ENCODE measurements around the gene CBX5. TPM values are rescaled to one million over a fixed set of nuclear protein-coding genes. Genes with fewer than 3 reads are reported as not detected.

Gene CBX5
- total RNA-seq, 1 experiment from 2014 or later = 85.5 TPM

- H3K9me3 ChIP-seq = no peaks in the 10 kb centered on the region
- no peaks in the 10 kb centered on the region for H3K36me3 ChIP-seq (ENCODE audit: control insufficient read depth, insufficient read depth, low read length)
- BruUV-seq (replicated peaks) = no TSS peak
- H3K4me1 ChIP-seq = peaks cover 4% of the 10 kb centered on the region; the same call in 1 of the 2 replicates
- ChIA-PET CTCF (interaction anchor here (1.2 kb wide), 1 partner anchor 107 kb away, joined by 5 read pairs; the partner anchor contains the start of gene COPZ1), POLR2A (no interaction called here)
- no peak for TF ChIP-seq CTCF (IDR thresholded peaks at IDR 0.05; ENCODE audit: insufficient read depth in 1 of 2, low read depth in 1 of 2, low read length in 1 of 2, severe bottlenecking in 1 of 2, unreplicated experiment in 1 of 2)
- intact Hi-C loops (cut with micrococcal nuclease; ENCODE audit: unreplicated experiment) = loop anchor here (10.0 kb wide), 1 partner anchor 463 kb away; the partner anchor contains the start of gene CISTR
- Mint-ChIP-seq H3K36me3 (ENCODE audit: insufficient read depth, unreplicated experiment) (no peaks in the 10 kb centered on the region), H3K9me3 (ENCODE audit: unreplicated experiment) (no peaks in the 10 kb centered on the region), H3K27ac (ENCODE audit: unreplicated experiment) (no peak overlapping the region), H3K4me3 (ENCODE audit: unreplicated experiment) (peak overlapping the region; percentile 65), H3K27me3 (ENCODE audit: insufficient read depth, unreplicated experiment) (no peaks in the 10 kb centered on the region), H3K4me1 (ENCODE audit: low read depth, unreplicated experiment) (no peaks in the 10 kb centered on the region)
- peak overlapping the region; percentile 18; the same call in 1 of the 2 replicates for H3K4me3 ChIP-seq (ENCODE audit: low read depth, low read length)
- DNase-seq = no peak
- no peaks in the 10 kb centered on the region for H3K27me3 ChIP-seq (replicated peaks; ENCODE audit: control insufficient read depth, insufficient read depth, low read length)
Measured at GRCh38 chr12:54217774-54218241, 62.1 kb downstream of the CBX5 start.

- Mint-ChIP-seq H3K27ac (ENCODE audit: unreplicated experiment) (no peak overlapping the region), H3K9me3 (ENCODE audit: unreplicated experiment) (no peaks in the 10 kb centered on the region), H3K36me3 (ENCODE audit: insufficient read depth, unreplicated experiment) (no peaks in the 10 kb centered on the region), H3K27me3 (ENCODE audit: insufficient read depth, unreplicated experiment) (no peaks in the 10 kb centered on the region), H3K4me3 (ENCODE audit: unreplicated experiment) (peak overlapping the region; percentile 65), H3K4me1 (ENCODE audit: low read depth, unreplicated experiment) (no peaks in the 10 kb centered on the region)
- intact Hi-C loops (cut with micrococcal nuclease; ENCODE audit: unreplicated experiment) = loop anchor here (10.0 kb wide), 1 partner anchor 462 kb away; the partner anchor contains the start of gene CISTR
- BruUV-seq (replicated peaks) = no TSS peak
- peak; percentile 82 to 84 for DNase-seq
- Histone ChIP-seq H3K27me3 (replicated peaks; ENCODE audit: control insufficient read depth, insufficient read depth, low read length) (no peaks in the 10 kb centered on the region), H3K4me3 (ENCODE audit: low read depth, low read length) (peak overlapping the region; percentile 26), H3K9me3 (no peaks in the 10 kb centered on the region), H3K36me3 (ENCODE audit: control insufficient read depth, insufficient read depth, low read length) (no peaks in the 10 kb centered on the region), H3K4me1 (peaks cover 4% of the 10 kb centered on the region; the same call in 1 of the 2 replicates)
- POLR2A ChIA-PET = no interaction called here
- CTCF ChIA-PET = interaction anchor here (0.6 to 1.6 kb wide), 7 partner anchors 10 to 200 kb away, joined by 3 to 10 read pairs (median 4); partner anchors contain the start of genes COPZ1 and HOXC5
- peak; percentile 74 to 86 for TF ChIP-seq CTCF (IDR thresholded peaks at IDR 0.05; ENCODE audit: insufficient read depth in 1 of 2, low read depth in 1 of 2, low read length in 1 of 2, severe bottlenecking in 1 of 2, unreplicated experiment in 1 of 2)
Measured at GRCh38 chr12:54216797-54217661, 62.9 kb downstream of the CBX5 start.

GRCh38 chr12:54215989-54216796 is 63.7 kb downstream of the CBX5 start:
- no peak for TF ChIP-seq CTCF (IDR thresholded peaks at IDR 0.05; ENCODE audit: insufficient read depth in 1 of 2, low read depth in 1 of 2, low read length in 1 of 2, severe bottlenecking in 1 of 2, unreplicated experiment in 1 of 2)
- Histone ChIP-seq H3K4me1 (peaks cover 4% of the 10 kb centered on the region; the same call in 1 of the 2 replicates), H3K9me3 (no peaks in the 10 kb centered on the region), H3K27me3 (replicated peaks; ENCODE audit: control insufficient read depth, insufficient read depth, low read length) (no peaks in the 10 kb centered on the region), H3K36me3 (ENCODE audit: control insufficient read depth, insufficient read depth, low read length) (no peaks in the 10 kb centered on the region), H3K4me3 (ENCODE audit: low read depth, low read length) (no peak overlapping the region)
- POLR2A ChIA-PET = interaction anchor here (0.7 kb wide), 1 partner anchor 64 kb away, joined by 3 read pairs; the partner anchor contains the start of gene CBX5
- Mint-ChIP-seq H3K9me3 (ENCODE audit: unreplicated experiment) (no peaks in the 10 kb centered on the region), H3K4me1 (ENCODE audit: low read depth, unreplicated experiment) (no peaks in the 10 kb centered on the region), H3K27me3 (ENCODE audit: insufficient read depth, unreplicated experiment) (no peaks in the 10 kb centered on the region), H3K4me3 (ENCODE audit: unreplicated experiment) (peak overlapping the region; percentile 65), H3K27ac (ENCODE audit: unreplicated experiment) (no peak overlapping the region), H3K36me3 (ENCODE audit: insufficient read depth, unreplicated experiment) (no peaks in the 10 kb centered on the region)
- CTCF ChIA-PET = interaction anchor here (0.6 to 2.2 kb wide), 11 partner anchors 9 to 231 kb away, joined by 3 to 10 read pairs (median 4); partner anchors contain the start of genes CBX5, COPZ1, HOXC10 and HOXC5
- intact Hi-C loops (cut with micrococcal nuclease; ENCODE audit: unreplicated experiment) = loop anchor here (1.0 to 10.0 kb wide), 2 partner anchors 210 to 461 kb away; partner anchors contain the start of gene CISTR
- no peak for DNase-seq
- no TSS peak for BruUV-seq (replicated peaks)
